GM10847 (cell line): ENCODE data around the gene MPV17L.

ENCODE experiments used
- POLR2A ChIP-seq: IDR thresholded peaks from 2 replicates; pipeline ENCODE4 v1.6.1; 2011; ENCODE audit not compliant: insufficient read length; ENCODE audit errors: extremely low read depth

MPV17L gene

DNA sequence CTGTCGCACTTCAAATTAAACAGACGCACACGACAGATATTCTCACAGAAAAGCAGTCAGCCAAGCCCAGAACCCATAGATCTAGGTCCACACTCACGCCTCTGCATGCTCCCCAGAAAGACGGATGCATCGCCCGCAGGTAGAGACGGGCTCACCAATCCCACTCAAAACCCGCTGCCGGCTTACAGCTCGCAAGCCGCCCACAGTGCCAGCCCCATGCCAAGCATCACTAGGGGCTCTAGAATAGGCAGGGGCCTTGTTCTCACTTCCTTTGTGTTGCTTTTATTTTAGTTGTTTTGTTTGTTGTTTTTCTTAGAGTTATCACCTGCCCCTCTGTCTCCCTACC is 38.5 kb downstream of the MPV17L start:
- TF ChIP-seq POLR2A, result no peak

DNA sequence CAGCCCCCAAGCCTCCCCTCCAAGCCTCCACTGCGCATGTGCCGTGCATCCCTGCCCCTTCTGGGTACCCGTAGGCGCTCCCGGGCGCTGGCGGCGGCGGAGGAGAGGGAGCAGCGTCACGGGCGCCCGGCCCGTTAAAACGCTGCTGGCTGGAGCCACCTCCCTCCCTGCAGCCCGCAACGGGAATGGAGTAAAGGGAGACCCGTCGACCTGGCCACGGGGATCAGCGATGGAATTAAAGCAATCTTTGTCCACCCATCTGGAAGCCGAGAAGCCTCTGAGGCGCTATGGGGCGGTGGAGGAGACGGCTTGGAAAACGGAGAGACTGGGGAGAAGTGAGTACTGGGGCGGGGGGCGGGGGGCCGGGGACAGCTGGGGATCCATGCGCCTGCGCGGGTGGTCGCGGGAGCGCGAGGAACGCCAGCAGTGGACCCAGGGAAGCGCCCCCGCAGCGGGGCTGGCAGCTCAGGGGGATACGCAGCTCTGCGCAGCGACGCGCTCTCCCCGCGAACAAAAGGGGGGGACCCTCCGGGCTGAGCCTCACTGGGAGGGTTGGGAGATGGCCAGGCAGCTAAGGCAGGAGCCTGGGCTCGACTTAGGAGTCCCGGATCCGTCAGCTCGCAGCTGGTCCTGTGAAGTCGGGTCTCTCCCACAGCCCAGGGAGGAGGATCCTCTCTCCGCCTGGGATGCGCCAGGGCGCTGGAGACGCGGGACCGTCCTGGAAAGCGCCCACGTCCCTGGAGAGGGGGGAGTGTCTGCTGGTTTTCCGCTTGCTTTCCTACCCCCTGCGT is 39.1 kb downstream of the MPV17L start, which contains the start of gene BMERB1:
Gene BMERB1, plus strand, starts transcription at position 164 of the 791 bp plus-strand sequence. Its CDS starts 66 bp downstream, at position 230.
- no peak for TF ChIP-seq POLR2A

GRCh38 chr16:15435216-15435864 is 39.8 kb downstream of the MPV17L start:
- no peak for TF ChIP-seq POLR2A

DNA sequence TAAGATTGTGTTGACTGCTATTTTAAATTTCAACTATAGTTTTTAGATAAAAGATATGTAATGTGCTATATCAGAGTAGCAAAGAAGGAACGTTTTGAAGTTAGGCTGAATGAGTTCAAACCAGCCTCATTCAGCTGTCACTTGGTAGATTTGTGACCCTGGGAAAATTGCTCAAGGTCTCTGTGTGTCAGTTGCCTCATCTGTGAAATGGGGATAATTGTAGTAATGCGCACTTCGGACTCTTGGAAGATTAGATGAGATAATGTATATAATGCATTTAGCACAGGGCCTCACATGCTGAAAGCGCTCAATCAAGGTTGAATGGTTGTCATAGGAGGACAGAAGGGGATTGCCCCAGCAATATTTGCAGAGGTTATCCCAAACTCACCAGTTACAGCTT is 43.5 kb downstream of the MPV17L start:
- TF ChIP-seq POLR2A, result no peak

DNA sequence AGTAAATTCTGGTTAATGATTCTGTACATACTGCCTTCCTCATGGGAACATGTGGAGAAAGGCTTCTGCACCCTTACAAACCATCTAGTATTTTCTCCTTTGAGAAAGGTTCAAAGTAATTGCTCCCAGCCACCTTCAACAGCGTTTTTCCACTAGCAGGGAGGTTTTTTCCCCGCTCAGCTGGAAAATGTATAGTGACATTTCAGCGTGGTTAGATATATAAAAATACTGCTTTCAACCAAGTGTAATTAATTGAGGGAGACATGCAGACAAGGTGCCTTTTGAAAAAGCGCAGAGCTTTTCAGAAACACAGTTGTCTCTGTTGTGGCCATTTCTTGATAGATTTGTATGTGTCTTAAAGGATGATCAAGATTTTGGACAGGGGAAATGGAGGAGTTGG is 44.0 kb downstream of the MPV17L start:
- no peak for TF ChIP-seq POLR2A

- TF ChIP-seq POLR2A, result no peak
Measured at GRCh38 chr16:15440852-15441251, 45.3 kb downstream of the MPV17L start.

DNA sequence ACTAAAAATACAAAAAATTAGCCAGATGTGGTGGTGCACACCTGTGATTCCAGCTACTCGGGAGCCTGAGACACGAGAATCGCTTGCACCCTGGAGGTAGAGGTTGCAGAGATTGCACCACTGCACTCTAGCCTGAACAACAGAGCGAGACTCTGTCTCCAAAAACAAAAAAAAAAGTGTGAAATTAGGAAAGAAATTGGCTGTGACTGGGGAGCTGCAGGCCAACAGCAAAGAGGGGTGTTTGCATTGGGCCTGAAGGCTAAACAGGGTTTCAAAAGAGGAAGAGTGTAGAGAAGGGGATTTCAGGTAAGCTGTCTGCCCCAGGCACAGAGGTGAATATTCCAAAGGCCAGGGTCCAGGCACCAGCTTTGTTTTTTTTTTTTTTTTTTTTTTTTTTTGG is 48.2 kb downstream of the MPV17L start:
- TF ChIP-seq POLR2A, result no peak

DNA sequence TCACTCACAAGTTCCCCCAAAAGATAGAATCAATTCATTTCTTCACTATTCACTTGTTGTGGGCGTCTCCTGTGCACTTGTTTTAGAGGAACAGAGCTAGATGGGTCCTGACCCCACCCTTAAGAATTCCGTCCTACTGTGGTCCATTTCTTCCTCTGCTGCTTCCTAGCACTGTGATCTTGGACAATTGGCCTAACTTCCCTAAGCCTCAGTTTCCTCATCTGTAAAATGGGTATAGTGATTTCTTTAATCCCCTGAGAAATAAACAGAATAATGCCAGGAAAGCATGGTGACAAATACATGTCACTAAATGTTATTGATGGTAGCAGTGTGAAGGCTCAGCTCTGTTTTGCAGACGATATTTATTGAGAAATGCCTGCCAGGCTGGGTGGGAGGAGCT is 48.7 kb downstream of the MPV17L start:
- TF ChIP-seq POLR2A, result no peak

DNA sequence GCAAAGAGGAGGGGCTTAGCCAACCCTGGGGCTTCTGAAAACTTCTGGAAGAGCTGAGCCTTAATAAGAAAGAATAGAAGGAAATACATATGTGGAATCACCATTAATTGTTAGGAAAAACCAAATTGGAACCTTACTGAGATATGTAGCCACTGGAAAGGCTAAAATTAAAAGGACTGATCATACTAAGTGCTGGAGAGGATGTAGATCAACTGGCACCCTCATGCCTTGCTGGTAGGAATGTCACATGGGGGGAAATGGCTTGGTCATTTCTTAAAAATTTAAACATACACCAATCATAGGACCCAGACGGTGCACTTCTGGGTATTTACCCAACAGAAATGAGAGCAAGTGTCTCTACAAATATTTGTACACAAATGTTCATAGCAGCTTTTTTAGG is 49.9 kb downstream of the MPV17L start:
- TF ChIP-seq POLR2A, result no peak

DNA sequence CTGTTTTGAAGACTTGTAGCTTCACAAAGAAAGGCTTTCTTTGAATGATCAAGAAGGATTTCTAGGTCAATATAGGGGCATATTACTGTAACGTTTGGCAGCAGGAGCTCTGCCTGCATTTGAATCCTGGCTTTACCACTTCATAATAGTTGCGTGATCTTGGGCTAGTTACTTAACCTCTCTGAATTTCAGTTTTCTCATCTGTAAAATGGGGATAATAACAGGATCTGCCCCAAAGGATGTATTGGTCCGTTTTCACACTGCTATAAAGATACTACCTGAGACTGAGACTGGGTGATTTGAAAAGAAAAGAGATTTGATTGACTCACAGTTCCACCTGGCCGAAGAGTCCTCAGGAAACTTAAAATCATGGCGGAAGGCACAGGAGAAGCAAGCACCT is 51.3 kb downstream of the MPV17L start:
- no peak for TF ChIP-seq POLR2A

DNA sequence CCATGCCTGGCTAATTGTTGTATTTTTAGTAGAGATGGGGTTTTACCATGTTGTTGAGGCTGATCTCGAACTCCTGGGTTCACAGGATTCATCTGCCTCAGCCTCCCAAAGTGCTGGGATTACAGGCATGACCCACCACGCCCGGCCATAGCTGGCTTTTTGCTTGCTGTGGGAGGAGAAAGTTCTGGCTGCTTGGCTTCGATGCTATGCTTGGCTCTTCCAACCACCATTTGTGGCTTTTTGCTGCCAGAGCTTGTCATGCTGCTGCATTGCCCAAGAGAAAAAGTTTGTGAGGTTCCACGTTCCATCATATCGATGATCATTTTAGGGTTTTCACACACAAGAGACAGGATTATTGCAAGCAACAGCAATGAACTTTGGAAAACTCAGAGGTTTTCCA is 55.1 kb downstream of the MPV17L start:
- TF ChIP-seq POLR2A, result no peak

DNA sequence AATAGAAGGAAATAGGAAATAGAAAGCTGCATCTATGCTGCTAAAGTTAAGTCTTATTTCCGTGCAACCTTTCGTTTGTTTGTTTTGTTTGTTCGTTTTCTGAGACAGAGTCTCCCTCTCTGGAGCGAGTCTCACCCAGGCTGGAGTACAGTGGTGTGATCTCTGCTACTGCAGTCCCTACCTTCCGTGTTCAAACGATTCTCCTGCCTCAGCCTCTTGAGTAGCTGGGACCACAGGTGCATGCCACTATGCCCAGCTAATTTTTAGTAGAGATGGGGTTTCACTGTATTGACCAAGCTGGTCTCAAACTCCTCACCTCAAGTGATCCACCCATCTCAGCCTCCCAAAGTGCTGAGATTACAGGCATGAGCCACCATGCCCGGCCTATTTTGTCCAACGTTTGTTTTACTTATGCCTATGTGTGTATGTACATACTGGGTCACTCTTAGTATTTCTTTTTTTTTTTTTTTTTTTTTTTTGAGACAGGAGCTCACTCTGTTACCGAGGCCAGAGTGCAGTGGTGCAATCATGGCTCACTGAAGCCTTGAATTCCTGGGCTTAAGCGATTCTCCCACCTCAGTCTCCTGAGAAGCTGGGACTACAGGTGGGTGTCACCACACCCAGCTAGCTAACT is 55.7 kb downstream of the MPV17L start:
- TF ChIP-seq POLR2A, result no peak

GRCh38 chr16:15452246-15452855 is 56.8 kb downstream of the MPV17L start:
- TF ChIP-seq POLR2A, result no peak

GRCh38 chr16:15457400-15457799 is 61.8 kb downstream of the MPV17L start:
- TF ChIP-seq POLR2A, result no peak

- TF ChIP-seq POLR2A, result no peak
Measured at GRCh38 chr16:15457958-15458357, 62.4 kb downstream of the MPV17L start.

GRCh38 chr16:15459791-15460190 is 64.2 kb downstream of the MPV17L start:
- TF ChIP-seq POLR2A, result no peak

GRCh38 chr16:15460601-15461000 is 65.0 kb downstream of the MPV17L start:
- no peak for TF ChIP-seq POLR2A

- TF ChIP-seq POLR2A, result no peak
Measured at GRCh38 chr16:15461376-15461775, 65.8 kb downstream of the MPV17L start.
